ENCODE results near the gene HYAL2. TPM values are rescaled to one million over a fixed set of nuclear protein-coding genes. Genes with fewer than 3 reads are reported as not detected.

Gene HYAL2
- polyA plus RNA-seq, 1 donor from 2014 or later, result 116 TPM

DNA sequence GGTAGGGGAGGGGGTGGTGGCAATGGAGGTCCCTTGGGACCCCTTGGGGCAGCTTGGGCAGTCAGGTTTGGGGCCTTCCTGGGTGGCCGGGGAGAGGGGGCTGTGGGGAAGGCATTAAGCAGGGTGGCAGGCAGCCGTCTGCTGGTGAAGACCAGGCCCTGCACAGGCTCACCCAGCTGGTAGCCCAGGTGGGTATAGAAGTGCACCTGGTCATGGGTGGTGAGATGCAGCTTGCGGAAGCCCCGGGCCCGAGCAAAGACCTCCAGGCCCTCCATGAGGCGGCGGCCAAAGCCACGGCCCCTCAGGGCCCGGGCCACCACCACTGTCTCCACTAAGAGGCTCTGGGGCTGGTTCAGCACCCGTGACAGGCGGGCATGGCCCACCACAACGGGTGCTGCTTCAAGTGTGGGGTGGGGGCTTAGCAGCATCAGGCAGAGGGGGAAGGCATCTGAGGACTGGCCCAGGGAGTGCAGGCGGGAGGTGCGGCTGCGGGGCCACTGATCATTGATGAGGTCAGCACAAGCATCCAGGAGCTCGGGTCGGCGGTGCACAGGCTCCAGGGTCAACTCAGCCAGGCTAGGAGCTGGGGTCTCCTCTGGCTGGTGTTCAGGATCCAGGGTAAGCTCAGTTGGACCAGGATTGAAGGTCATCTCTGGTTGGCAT, 25.7 kb downstream of the HYAL2 start:
- Histone ChIP-seq H4K20me1 (ENCODE audit: insufficient read depth) (no peaks in the 10 kb centered on the region), H3K4me2 (ENCODE audit: low read length) (no peak overlapping the region), H3K79me2 (replicated peaks; ENCODE audit: insufficient read depth, low read length) (no peaks in the 10 kb centered on the region), H3K27me3 (ENCODE audit: insufficient read depth, low read depth, low read length) (no peaks in the 10 kb centered on the region), H3K9me2 (ENCODE audit: insufficient read depth, low read length) (no peaks in the 10 kb centered on the region), H3K9me3 (ENCODE audit: low read length) (no peaks in the 10 kb centered on the region), H3K36me3 (ENCODE audit: insufficient read depth, low read length) (no peaks in the 10 kb centered on the region), H2AFZ (ENCODE audit: low read depth, low read length) (no peak overlapping the region), H3K27ac (ENCODE audit: low read length) (no peak overlapping the region), H3F3A (ENCODE audit: insufficient read depth, low read length, poor library complexity, severe bottlenecking) (no peaks in the 10 kb centered on the region), H3K9ac (ENCODE audit: low read length) (no peak overlapping the region), H3K4me3 (ENCODE audit: low read length) (no peak overlapping the region)
- TF ChIP-seq EP300 (conservative IDR thresholded peaks at IDR 0.05; ENCODE audit: poor library complexity, severe bottlenecking) (no peak), CTCF (IDR thresholded peaks at IDR 0.05; ENCODE audit: poor library complexity, severe bottlenecking) (no peak), TAF1 (IDR thresholded peaks at IDR 0.05; ENCODE audit: low read depth) (no peak), MXI1 (conservative IDR thresholded peaks at IDR 0.05; ENCODE audit: poor library complexity, severe bottlenecking) (no peak), RAD21 (conservative IDR thresholded peaks at IDR 0.05) (no peak), EZH2 (IDR thresholded peaks at IDR 0.05; ENCODE audit: borderline replicate concordance, insufficient read depth, low read length, poor library complexity, severe bottlenecking) (no peak), POLR2AphosphoS5 (IDR thresholded peaks at IDR 0.05) (no peak), SMC3 (conservative IDR thresholded peaks at IDR 0.05; ENCODE audit: poor library complexity) (no peak)
- TF ChIP-seq, protein P1, sequence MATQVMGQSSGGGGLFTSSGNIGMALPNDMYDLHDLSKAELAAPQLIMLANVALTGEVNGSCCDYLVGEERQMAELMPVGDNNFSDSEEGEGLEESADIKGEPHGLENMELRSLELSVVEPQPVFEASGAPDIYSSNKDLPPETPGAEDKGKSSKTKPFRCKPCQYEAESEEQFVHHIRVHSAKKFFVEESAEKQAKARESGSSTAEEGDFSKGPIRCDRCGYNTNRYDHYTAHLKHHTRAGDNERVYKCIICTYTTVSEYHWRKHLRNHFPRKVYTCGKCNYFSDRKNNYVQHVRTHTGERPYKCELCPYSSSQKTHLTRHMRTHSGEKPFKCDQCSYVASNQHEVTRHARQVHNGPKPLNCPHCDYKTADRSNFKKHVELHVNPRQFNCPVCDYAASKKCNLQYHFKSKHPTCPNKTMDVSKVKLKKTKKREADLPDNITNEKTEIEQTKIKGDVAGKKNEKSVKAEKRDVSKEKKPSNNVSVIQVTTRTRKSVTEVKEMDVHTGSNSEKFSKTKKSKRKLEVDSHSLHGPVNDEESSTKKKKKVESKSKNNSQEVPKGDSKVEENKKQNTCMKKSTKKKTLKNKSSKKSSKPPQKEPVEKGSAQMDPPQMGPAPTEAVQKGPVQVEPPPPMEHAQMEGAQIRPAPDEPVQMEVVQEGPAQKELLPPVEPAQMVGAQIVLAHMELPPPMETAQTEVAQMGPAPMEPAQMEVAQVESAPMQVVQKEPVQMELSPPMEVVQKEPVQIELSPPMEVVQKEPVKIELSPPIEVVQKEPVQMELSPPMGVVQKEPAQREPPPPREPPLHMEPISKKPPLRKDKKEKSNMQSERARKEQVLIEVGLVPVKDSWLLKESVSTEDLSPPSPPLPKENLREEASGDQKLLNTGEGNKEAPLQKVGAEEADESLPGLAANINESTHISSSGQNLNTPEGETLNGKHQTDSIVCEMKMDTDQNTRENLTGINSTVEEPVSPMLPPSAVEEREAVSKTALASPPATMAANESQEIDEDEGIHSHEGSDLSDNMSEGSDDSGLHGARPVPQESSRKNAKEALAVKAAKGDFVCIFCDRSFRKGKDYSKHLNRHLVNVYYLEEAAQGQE (IDR thresholded peaks at IDR 0.05; ENCODE audit: borderline replicate concordance), result no peak

- Histone ChIP-seq H4K20me1 (ENCODE audit: insufficient read depth) (no peaks in the 10 kb centered on the region), H3K9ac (ENCODE audit: low read length) (no peak overlapping the region), H3K27me3 (ENCODE audit: insufficient read depth, low read depth, low read length) (no peaks in the 10 kb centered on the region), H3K4me2 (ENCODE audit: low read length) (no peak overlapping the region), H2AFZ (ENCODE audit: low read depth, low read length) (no peak overlapping the region), H3K4me3 (ENCODE audit: low read length) (no peak overlapping the region), H3K9me3 (ENCODE audit: low read length) (no peaks in the 10 kb centered on the region), H3F3A (ENCODE audit: insufficient read depth, low read length, poor library complexity, severe bottlenecking) (no peaks in the 10 kb centered on the region), H3K9me2 (ENCODE audit: insufficient read depth, low read length) (no peaks in the 10 kb centered on the region), H3K27ac (ENCODE audit: low read length) (no peak overlapping the region), H3K36me3 (ENCODE audit: insufficient read depth, low read length) (no peaks in the 10 kb centered on the region), H3K79me2 (replicated peaks; ENCODE audit: insufficient read depth, low read length) (peaks cover 6% of the 10 kb centered on the region)
- no peak for TF ChIP-seq POLR2AphosphoS5 (IDR thresholded peaks at IDR 0.05)
- no peak for TF ChIP-seq EP300 (conservative IDR thresholded peaks at IDR 0.05; ENCODE audit: poor library complexity, severe bottlenecking)
- TF ChIP-seq, protein P1 (IDR thresholded peaks at IDR 0.05; ENCODE audit: borderline replicate concordance), result no peak
- TF ChIP-seq CTCF (IDR thresholded peaks at IDR 0.05; ENCODE audit: poor library complexity, severe bottlenecking), result no peak
- no peak for TF ChIP-seq SMC3 (conservative IDR thresholded peaks at IDR 0.05; ENCODE audit: poor library complexity)
- no peak for TF ChIP-seq MXI1 (conservative IDR thresholded peaks at IDR 0.05; ENCODE audit: poor library complexity, severe bottlenecking)
- TF ChIP-seq TAF1 (IDR thresholded peaks at IDR 0.05; ENCODE audit: low read depth), result no peak
- no peak for TF ChIP-seq RAD21 (conservative IDR thresholded peaks at IDR 0.05)
- no peak for TF ChIP-seq EZH2 (IDR thresholded peaks at IDR 0.05; ENCODE audit: borderline replicate concordance, insufficient read depth, low read length, poor library complexity, severe bottlenecking)
These were observed 26.8 kb downstream of the HYAL2 start for GRCh38 chr3:50295553-50296431.

Data from neural cell (in vitro differentiated cells).